GM12865 (cell line): ENCODE results near the gene NRCAM.

Source experiments
- DNase-seq: peaks from one replicate; pipeline ENCODE4 v3.0.0; 2010; ENCODE audit warnings: low read depth
- H3K4me3 ChIP-seq: 2 replicates; pipeline ENCODE4 v1.5.1; 2011; ENCODE audit warnings: mild to moderate bottlenecking, low read depth, low read length, control low read depth
- TF ChIP-seq, protein P1 (sequence below): IDR thresholded peaks from 2 replicates; pipeline ENCODE4 v1.5.1; 2011; ENCODE audit warnings: low read length, control low read depth, low read depth, inconsistent platforms; ENCODE audit not compliant: insufficient read depth; ENCODE audit errors: missing control alignments

The NRCAM gene

DNA sequence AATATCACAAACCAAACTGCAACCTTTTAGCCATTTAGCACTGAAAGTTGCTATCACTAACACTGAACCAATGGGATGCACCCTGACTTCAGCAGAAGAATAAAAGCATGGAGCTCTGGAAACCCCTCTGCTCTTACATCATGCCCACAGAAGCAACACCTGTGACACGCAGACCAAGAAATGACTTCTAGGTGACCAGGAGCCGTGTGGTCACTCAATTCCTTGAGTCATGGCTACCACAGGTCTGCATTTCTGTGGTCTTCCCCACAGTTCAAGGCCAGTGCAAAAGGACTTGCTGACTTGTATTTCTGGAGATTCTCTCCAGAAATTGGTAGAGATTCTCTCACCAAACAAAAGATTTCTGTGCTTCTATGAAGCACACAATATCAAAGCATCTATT is 38.3 kb downstream of the NRCAM start:
- TF ChIP-seq, protein P1, sequence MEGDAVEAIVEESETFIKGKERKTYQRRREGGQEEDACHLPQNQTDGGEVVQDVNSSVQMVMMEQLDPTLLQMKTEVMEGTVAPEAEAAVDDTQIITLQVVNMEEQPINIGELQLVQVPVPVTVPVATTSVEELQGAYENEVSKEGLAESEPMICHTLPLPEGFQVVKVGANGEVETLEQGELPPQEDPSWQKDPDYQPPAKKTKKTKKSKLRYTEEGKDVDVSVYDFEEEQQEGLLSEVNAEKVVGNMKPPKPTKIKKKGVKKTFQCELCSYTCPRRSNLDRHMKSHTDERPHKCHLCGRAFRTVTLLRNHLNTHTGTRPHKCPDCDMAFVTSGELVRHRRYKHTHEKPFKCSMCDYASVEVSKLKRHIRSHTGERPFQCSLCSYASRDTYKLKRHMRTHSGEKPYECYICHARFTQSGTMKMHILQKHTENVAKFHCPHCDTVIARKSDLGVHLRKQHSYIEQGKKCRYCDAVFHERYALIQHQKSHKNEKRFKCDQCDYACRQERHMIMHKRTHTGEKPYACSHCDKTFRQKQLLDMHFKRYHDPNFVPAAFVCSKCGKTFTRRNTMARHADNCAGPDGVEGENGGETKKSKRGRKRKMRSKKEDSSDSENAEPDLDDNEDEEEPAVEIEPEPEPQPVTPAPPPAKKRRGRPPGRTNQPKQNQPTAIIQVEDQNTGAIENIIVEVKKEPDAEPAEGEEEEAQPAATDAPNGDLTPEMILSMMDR: no peak
- no peak for DNase-seq
- H3K4me3 ChIP-seq: no peak overlapping the region

DNA sequence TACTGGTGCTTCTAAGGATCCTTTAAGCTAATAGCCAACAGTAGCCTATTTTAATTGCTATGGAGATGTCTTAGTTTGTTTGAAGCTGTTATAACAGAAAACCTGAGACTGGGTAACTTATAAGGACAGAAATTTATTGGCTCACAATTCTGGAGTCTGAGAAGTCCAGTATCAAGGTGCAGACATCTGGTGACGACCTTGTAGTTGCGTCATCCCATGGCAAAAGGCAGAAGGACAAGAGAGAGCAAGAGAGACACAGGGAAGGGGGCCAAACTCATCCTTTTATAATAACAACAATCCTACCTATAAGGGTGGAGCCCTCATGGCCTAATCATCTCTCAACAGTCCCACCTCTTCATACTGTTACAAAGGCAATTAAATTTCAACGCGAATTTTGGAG is 39.1 kb downstream of the NRCAM start:
- no peak overlapping the region for H3K4me3 ChIP-seq
- TF ChIP-seq, protein P1: no peak
- no peak for DNase-seq

DNA sequence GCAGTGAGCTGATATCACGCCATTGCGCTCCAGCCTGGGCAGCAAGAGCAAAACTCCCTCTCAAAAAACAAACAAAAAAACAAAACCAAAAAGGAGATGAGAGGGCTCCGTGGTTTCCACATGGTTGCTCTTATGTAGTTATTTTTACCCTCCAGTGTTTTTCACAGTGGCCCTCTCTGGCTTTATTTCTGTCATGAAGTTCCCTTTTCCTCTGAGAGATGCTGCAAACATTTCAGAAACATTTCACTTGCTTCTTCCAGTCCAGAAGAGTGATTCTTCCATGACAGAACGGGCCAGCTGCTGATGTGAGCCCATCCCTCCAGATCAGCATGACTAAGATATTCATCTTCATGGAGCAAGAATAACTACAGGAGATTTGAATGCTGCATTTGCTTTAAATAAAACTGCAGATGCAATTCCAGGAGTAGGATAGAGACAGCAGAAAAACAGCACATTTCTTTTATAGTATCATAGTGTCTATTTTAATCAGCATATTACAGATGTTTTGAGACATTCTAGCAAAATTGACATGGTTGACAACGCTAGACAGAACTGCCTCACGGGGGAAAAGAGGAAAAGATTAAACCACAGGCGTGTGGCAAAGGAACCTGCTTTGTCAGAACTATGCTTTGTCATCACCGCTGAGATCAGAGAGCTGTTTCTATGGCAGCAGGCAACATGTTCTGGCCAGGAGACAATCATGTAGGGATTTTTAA is 40.3 kb downstream of the NRCAM start:
- TF ChIP-seq, protein P1: no peak
- peak overlapping the region; percentile 11 for H3K4me3 ChIP-seq
- peak; percentile 80 for DNase-seq

DNA sequence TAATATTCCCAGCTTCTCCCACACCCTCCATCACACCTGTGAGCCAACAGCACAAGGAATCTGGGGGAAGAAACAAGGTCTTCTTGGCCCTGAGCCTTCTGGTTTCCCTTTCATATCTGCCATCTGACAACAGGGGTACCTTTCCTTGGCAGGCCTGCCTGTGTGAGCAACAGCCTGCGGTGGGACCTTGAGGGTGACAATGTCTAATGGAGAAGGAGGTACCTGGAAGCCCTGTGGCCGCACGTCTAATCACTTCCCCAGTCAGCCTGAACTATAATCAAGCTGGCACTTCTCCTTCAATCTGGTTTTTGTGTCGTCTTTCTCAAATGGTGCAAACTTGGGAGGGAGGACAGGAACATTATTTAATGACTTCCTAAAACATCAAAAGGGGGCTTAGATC is 41.2 kb downstream of the NRCAM start:
- DNase-seq: no peak
- TF ChIP-seq, protein P1: no peak
- no peak overlapping the region for H3K4me3 ChIP-seq

DNA sequence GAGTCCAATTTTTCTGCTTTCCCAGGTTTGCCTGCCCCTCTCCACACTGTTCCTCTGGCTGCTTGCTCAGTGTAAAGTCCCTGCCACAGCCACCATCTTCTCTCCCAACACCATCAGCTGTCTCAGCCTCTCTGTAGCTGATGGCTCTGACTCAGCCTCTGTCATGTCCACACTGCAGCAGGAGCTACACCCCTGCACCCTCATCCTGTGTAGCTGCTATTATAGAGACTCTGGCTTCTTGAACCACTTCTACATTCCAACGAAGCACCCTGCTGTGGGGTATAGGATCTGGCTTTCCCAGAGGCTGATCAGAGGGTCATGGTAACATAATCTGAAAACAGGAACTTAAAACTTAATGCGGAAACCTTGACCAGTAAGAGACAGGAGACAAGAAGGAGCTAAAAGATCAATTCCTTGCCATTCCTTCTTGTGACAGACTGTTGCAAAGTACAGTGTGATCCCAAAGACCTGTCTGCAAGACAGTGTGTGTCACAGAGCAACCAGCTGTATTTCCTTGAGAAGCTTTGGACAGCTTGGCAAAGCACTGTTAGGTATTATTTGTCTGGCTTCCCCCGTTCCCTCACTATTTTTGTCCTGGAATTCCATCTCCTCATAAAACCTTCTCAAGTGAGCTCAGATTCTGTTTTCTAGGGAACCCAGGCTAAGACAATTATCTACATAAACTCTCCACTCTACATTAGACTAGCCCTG is 42.3 kb downstream of the NRCAM start:
- H3K4me3 ChIP-seq: no peak overlapping the region
- TF ChIP-seq, protein P1: no peak
- no peak for DNase-seq

DNA sequence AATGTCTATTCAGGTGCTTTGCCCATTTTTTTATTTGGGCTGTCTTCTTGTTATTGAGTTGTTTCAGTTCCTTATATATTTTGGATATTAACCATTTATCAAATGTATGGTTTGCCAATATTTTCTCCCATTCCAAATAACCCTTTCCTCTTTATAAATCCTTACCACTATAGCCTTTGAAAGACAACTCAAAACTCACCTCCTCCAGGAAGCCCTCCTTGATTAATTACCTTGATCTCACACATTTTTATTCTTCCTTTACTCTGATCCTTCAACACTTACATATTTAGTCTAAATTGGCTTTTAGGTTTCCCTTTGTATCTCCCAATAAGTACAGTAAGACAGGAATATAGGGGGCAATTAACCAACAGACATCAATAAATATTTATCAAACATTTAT is 42.9 kb downstream of the NRCAM start:
- no peak for DNase-seq
- H3K4me3 ChIP-seq: no peak overlapping the region
- TF ChIP-seq, protein P1: no peak
